GM18870 (cell line): ENCODE measurements around the gene DNAL1.

Experiments
- ATAC-seq: cut with Tn5 transposase; IDR thresholded peaks from one replicate; pipeline ENCODE4 v1.9.1; 2021; ENCODE audit warnings: moderate library complexity; ENCODE audit not compliant: unreplicated experiment

Gene DNAL1

GRCh38 chr14:73722581-73722980 is 77.8 kb downstream of the DNAL1 start:
- no peak for ATAC-seq

DNA sequence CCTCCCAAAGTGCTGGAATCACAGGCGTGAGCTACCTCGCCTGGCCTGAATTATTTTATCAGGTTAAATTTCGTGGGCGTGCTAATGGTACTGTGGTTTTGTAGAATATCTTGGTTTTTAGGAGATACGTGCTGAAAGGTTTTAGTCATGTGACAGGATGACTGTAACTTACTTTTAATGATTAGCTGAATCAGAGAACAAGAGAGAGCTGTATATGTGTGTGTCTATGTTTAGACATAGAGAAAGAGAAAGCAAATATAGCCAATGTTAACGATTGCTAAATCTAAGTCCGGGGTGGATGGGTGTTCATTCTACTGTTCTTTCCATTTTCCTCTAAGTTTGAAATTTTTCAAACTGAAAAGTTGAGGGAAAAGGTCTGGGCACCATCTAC is 78.6 kb downstream of the DNAL1 start:
- no peak for ATAC-seq

- ATAC-seq = no peak
Observed at GRCh38 chr14:73723797-73724661, 79.2 kb downstream of the DNAL1 start.

GRCh38 chr14:73724696-73725095 is 79.9 kb downstream of the DNAL1 start:
- no peak for ATAC-seq

- no peak for ATAC-seq
Observed at GRCh38 chr14:73725116-73726024, 80.6 kb downstream of the DNAL1 start.

DNA sequence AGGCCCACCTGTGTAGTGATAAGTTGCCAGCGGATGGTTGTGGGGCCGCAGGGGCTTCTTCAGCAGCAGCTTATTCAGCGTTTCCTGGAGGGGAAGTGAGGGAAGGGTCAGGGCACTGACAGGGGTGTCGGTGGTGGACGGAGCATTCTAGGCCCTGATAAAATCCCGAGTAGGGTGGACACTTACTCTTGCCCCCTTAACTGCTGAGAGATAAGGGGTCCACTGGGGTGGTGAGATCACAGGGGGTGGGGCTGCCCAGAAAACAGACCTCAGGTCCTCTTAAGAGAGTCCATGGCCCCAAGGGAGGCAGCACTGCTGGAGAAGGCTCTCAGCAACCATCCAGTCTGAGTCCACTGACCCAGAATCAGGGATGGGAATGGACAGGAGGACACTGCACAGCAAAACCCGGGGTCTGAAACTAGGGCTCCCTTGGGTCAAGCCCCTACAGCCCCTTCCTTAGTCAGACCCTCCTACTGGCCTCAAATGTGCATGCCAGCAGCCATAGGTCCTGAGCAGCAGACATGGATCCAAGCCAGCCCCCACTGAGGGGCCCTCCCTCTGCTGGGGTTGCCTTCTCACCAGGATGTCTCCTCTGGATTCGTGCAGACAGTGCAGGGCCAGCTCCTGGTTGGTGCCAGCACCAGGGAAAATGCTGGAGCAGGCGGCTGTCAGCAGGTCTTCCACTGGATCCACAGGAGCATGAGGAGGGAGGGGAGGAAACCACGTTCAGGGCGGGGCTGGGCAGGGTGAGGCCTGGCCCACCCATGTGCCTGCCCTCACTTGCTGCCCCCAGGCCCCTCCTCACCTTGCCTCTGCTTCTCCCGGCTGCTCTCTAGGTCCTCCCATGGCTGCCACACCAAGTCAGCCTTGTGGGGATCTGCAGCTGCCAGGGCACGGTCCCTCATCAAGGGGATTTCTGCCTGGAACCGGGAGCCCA is 81.5 kb downstream of the DNAL1 start:
- ATAC-seq = no peak

GRCh38 chr14:73727166-73727565 is 82.4 kb downstream of the DNAL1 start:
- no peak for ATAC-seq

DNA sequence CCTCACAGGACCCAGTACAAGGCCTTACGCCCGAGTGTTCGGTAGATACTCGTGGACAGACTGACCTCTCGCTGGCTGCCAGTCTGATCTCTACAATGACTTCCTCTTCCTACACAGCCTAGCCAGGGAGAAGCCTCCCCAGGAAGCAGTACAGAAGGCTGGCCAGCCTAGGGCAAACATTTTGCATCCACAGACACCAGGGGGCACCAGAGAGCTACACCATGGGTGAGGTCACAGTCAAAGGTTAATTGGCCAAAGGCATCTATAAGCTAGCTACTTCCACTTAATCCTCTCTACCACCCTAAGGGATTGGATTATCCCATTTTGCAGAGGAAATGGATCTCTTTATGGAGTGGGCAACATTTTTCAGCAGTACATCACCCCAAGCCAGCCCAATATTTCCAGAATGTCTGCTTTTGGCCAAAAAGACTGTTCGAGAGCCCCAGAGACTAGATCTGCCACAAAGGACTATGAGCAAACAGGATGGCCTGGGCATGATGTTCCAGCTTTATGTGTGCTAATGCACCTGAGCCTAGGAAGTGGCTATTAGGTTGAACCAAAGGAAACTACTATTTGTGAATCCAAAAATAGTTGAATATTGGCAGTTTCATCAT is 84.0 kb downstream of the DNAL1 start:
- ATAC-seq = peak; percentile 53

DNA sequence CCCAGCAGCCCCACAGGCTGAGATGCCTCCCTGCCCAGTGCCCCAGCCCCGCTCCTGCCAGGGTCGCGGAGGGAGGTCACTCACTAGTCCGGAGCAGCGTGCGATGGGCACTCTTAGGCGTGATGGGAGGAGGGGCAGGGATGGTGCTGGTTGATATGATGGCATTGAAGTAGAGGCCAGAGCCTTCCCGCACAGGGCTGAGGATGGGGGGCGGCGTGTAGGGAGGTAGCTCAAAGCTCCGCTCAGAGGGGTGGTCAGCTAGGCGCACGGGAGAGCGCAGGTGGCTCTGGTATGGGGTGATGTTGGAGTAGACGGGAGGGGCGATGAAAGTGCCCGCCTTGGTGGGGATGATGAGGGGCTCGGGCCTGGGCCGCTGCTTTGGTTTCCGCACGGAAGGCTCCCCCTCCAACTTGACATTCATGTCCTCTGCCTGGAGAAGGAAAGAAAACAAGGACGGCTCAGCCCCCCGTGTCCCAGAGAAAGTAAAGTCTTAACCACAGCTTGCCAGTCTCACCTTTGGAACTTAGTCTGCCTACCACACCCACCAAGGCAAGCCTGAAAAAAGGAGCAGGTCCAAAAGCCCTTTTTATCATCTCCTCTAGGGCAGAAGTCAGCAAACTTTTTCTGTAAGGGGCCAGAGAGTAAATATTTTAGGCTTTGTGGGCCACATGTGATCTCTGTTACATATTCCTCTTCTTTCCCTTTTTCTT is 84.9 kb downstream of the DNAL1 start:
- no peak for ATAC-seq

GRCh38 chr14:73731111-73731510 is 86.3 kb downstream of the DNAL1 start:
- ATAC-seq = no peak

DNA sequence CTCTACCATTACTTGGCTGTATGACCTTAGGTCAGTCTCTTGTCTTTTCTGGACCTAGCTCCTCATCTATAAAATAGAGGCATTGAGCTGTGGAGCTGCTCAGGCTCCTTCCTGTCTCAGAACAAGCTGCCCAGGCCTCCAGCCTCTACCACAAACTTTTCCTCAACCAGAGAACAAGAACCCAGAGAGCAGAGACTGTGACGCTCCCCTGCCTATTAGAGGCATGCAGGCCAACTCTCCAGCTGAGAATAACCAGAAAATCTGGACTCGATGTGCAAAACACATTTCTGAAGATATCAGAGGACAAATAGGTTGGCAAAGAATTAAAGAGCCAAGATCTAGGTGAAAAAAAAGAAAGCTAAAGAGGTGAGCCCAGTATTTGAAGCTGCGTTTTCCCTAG is 87.2 kb downstream of the DNAL1 start:
- no peak for ATAC-seq

DNA sequence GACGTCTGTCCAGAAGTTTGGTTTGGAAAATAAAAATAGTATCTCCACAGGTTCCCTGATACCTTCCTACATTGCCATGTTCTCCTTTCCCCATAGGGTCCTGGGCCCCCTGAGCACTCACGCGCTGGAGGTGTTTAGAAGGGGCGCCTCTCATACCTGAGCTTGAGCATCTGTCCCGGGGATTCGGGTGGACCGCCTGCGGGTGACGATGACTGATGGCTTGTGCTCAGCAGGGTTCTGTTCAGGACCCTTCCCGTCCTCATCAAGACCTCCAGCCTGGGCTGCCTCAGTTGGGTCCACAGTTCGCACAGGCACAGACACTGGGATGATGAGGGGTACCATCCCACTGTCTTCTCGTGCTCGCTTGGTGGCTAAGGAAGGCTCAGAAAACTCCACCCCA is 92.1 kb downstream of the DNAL1 start:
- ATAC-seq = no peak

- no peak for ATAC-seq
Observed at GRCh38 chr14:73738518-73739173, 93.9 kb downstream of the DNAL1 start.

DNA sequence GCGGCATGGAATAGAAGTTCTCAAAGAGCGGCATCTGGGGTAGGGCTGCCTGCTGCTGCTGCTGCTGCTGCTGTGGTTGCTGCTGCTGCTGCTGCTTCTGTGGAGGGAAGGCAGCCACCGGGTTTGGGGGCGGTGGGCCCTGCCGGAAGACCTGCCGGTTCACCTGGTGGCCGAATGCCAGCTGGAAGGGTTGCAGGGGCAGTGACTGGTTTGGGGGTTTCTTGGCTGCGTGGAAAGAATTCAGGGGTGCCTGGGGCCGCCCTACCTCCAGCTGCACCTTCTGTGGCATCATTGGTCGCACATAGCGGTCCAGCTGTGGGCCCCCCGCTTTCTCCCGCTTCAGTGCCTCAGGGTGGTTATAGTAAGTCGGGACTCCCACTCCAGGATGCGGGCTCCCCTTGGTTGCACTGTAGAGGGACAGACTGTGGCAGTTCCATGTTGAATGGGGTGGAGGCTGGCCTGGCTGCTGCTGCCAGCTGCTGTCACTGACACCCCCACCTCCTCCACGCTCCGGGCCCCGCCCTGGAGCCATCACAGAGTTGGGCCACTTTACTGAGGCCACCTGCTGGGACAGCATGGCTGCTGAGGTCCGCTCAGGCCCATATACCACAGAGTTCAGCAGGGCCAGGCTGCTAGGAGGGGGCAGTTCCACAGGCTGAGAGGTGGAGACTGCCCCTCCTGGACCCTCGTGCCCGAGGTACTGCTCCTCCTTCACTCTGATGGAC is 94.5 kb downstream of the DNAL1 start:
- no peak for ATAC-seq

- no peak for ATAC-seq
Observed at GRCh38 chr14:73739899-73740617, 95.3 kb downstream of the DNAL1 start.

GRCh38 chr14:73740618-73741326 is 96.0 kb downstream of the DNAL1 start:
- ATAC-seq = no peak

DNA sequence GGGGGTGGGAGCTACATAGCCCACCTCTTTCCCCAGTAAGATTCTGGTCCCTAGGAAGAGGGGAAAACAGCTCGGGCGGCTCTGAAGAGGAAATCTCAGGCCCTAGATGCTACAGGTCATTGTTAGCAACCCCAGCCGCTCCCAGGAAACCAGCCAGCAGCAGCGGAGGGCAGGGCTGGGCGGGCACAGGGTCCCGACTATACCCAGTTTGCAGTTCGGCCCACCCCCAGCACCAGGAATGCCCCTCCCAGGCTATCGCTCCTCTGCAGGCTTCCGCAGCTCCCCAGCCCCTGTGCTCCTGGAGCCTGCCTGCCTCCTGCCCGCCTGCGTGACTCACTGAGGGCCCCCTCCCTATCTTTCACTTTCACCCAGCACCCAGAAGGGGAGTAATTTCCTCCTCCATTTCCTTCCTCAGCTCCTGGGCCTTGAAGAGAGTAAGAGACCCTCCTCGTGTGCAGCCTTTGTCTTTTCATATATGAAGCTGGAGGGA is 96.6 kb downstream of the DNAL1 start:
- ATAC-seq = no peak
